ENCODE data around the gene SH3BP4. TPM values are rescaled to one million over a fixed set of nuclear protein-coding genes. Genes with fewer than 3 reads are reported as not detected.
"Not testable (repeated sequence)": the region's sequence is repeated elsewhere in the genome, so short reads cannot be mapped to it uniquely, and the experiment has no call there.

The SH3BP4 gene
- total and polyA plus RNA-seq, 2 of the 8 experiments (the other 6 are each of a cell fraction or from before 2014, with no cell fraction given), result 28.3 to 35.4 TPM

DNA sequence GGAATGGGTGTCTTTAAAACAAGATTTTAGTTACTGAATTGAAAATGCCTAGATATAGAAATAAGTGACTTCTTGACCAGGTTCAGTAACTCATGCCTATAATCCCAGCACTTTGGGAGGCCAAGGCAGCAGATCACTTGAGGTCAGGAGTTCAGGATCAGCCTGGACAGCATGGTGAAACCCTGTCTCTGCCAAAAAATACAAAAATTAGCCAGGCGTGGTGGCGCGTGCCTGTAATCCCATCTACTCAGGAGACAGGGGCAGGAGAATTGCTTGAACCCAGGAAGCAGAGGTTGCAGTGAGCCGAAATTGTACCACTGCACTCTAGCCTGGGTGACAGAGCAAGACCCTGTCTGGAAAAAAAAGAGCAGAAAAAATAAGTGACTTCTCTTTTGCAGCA is 68.3 kb downstream of the SH3BP4 start:
- CTCF ChIA-PET (ENCODE audit: partially characterized antibody), result not testable (repeated sequence)

More for the DNA sequence above, 68.3 kb downstream of the SH3BP4 start:
- H3K4me1 ChIP-seq (replicated peaks in 1 of 4; ENCODE audit: control insufficient read depth in 3 of 4, insufficient read depth in 4 of 4, low read length in 3 of 4); H3K4ac ChIP-seq (replicated peaks; ENCODE audit: insufficient read length, low read depth, low read length); H4K91ac ChIP-seq (replicated peaks; ENCODE audit: insufficient read length, low read length); H3K9ac ChIP-seq (replicated peaks in 1 of 4; ENCODE audit: extremely low read depth in 1 of 4, low read depth in 3 of 4, low read length in 3 of 4); H3K23ac ChIP-seq (ENCODE audit: insufficient read length); H3K36me3 ChIP-seq (ENCODE audit: control insufficient read depth in 2 of 4, insufficient read depth in 4 of 4, low read length in 3 of 4); H2AK5ac ChIP-seq (ENCODE audit: low read depth, low read length); H4K5ac ChIP-seq (ENCODE audit: insufficient read length, low read depth, low read length); H3K4me2 ChIP-seq (ENCODE audit: insufficient read depth in 1 of 2, low read depth in 2 of 2, low read length in 2 of 2); H3K27ac ChIP-seq (ENCODE audit: low read depth, low read length); H3K56ac ChIP-seq (replicated peaks; ENCODE audit: insufficient read length, low read depth, low read length); H3K23me2 ChIP-seq (ENCODE audit: low read depth, low read length); H3K27me3 ChIP-seq (replicated peaks in 1 of 4; ENCODE audit: control insufficient read depth in 3 of 4, extremely low read depth in 1 of 4, insufficient read depth in 3 of 4, low read length in 3 of 4); DNase-seq (ENCODE audit: low read depth in 1 of 2, low spot score in 2 of 2); H2BK5ac ChIP-seq (ENCODE audit: low read depth, low read length); H4K8ac ChIP-seq (ENCODE audit: extremely low read depth, insufficient read depth, low read length); H3K4me3 ChIP-seq (ENCODE audit: extremely low read depth in 1 of 4, insufficient read depth in 2 of 4, low read depth in 3 of 4, low read length in 4 of 4); H2AFZ ChIP-seq (ENCODE audit: low read length); H2BK20ac ChIP-seq (ENCODE audit: low read length); H2BK15ac ChIP-seq (ENCODE audit: low read length); H3K9me3 ChIP-seq (ENCODE audit: insufficient read depth in 2 of 2, low read depth in 1 of 2, low read length in 1 of 2); H3K18ac ChIP-seq (ENCODE audit: extremely low read depth, low read length); POLR2A ChIA-PET (ENCODE audit: partially characterized antibody); H2BK12ac ChIP-seq (ENCODE audit: low read depth, low read length); H3K14ac ChIP-seq (ENCODE audit: insufficient read length); FAIRE-seq; H2BK120ac ChIP-seq (replicated peaks; ENCODE audit: low read depth, low read length): not testable (repeated sequence)
- Histone ChIP-seq H4K20me1 (replicated peaks in 1 of 2; ENCODE audit: control insufficient read depth in 1 of 2, insufficient read depth in 2 of 2, low read length in 2 of 2) (peaks cover 6 to 12% of the 10 kb centered on the region in 2 experiments), H3K79me2 (ENCODE audit: control insufficient read depth in 1 of 2, insufficient read depth in 2 of 2, low read length in 2 of 2) (peaks cover 0 to 59% of the 10 kb centered on the region in 2 experiments; a peak in 3 of 4 replicates), H3K79me1 (ENCODE audit: low read depth, low read length) (peaks cover 12% of the 10 kb centered on the region; the same call in 1 of the 2 replicates)
- 95% methylated on average over 4 of the region's 4 CpGs; no CpG with 5 or more reads in 1 of the 2 experiments for WGBS, 2 experiments (ENCODE audit: extremely low coverage in 1 of 2, insufficient coverage in 1 of 2, insufficient read length in 1 of 2, insufficient replicate concordance in 2 of 2, low coverage in 1 of 2, low lambda C conversion rate in 2 of 2, missing lambda C conversion rate in 1 of 2)
